22Rv1 (cell line): ENCODE results near the gene ZNF274.

Experiments
- ZFX ChIP-seq: fragments of 450-650 bp; IDR thresholded peaks from 2 replicates; pipeline ENCODE4 v1.6.1; 2017; ENCODE audit warnings: antibody characterized with exemption, borderline replicate concordance
- TF ChIP-seq, protein P1 (sequence below): fragments of 450-650 bp; IDR thresholded peaks from 2 replicates; pipeline ENCODE4 v1.5.1; 2017; ENCODE audit warnings: mild to moderate bottlenecking

DNA sequence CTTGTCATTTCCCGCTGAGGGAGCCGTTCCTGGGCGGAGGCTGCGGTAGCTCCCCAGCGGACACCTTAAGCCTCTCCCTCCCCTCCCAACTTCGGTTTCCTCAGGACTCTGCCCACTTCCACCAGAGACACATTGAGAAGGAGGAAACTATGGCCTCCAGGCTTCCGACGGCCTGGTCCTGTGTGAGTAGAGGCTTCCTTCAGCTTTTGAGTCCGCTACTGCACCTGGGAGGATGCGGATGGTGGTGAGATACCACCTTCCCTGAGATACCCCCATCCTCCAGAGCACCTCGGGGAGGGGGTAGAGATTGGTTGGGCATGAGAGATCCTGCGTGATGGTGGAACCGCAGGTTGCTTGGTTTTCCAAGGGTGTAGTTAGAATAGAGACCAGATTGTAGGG, 955 bp downstream of the ZNF274 start:
- TF ChIP-seq, protein P1, sequence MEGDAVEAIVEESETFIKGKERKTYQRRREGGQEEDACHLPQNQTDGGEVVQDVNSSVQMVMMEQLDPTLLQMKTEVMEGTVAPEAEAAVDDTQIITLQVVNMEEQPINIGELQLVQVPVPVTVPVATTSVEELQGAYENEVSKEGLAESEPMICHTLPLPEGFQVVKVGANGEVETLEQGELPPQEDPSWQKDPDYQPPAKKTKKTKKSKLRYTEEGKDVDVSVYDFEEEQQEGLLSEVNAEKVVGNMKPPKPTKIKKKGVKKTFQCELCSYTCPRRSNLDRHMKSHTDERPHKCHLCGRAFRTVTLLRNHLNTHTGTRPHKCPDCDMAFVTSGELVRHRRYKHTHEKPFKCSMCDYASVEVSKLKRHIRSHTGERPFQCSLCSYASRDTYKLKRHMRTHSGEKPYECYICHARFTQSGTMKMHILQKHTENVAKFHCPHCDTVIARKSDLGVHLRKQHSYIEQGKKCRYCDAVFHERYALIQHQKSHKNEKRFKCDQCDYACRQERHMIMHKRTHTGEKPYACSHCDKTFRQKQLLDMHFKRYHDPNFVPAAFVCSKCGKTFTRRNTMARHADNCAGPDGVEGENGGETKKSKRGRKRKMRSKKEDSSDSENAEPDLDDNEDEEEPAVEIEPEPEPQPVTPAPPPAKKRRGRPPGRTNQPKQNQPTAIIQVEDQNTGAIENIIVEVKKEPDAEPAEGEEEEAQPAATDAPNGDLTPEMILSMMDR, result no peak
- TF ChIP-seq ZFX, result no peak
